ENCODE results near the gene CTCF.

DNA sequence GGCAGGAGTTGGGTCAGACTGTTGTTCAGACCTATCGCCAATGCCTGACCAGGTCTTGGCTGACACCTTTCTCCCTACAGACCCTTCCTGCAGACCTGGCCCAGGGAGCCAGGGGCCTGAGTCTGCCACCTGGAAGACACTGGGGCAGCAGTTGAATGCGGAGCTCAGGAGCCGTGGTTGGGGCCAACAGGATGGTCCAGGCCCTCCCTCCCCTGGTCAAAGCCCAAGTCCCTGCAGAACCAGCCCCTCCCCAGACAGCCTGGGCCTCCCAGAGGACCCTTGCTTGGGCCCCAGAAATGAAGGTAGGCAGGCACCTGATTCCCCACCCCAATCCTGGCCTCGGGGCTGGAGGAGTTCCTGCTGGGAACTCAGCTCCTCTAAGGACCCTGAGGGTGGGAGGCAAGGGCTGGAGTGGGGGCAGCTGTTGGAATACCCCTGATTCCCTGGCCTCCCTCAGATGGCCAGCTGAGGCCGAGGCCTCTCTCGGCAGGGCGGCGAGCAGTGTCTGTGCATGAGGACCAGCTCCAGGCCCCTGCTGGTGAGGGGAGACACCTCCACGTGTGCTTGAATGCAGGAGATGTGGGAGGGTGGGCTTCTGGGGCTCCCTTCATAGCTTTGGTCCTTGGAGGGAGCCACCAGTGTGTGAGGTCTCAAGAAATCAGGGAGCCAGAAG is 94.2 kb downstream of the CTCF start:
- TF ChIP-seq POLR2AphosphoS5 (IDR thresholded peaks at IDR 0.05) (no peak), POLR2A (IDR thresholded peaks at IDR 0.05) (no peak)
- TF ChIP-seq, protein P1, sequence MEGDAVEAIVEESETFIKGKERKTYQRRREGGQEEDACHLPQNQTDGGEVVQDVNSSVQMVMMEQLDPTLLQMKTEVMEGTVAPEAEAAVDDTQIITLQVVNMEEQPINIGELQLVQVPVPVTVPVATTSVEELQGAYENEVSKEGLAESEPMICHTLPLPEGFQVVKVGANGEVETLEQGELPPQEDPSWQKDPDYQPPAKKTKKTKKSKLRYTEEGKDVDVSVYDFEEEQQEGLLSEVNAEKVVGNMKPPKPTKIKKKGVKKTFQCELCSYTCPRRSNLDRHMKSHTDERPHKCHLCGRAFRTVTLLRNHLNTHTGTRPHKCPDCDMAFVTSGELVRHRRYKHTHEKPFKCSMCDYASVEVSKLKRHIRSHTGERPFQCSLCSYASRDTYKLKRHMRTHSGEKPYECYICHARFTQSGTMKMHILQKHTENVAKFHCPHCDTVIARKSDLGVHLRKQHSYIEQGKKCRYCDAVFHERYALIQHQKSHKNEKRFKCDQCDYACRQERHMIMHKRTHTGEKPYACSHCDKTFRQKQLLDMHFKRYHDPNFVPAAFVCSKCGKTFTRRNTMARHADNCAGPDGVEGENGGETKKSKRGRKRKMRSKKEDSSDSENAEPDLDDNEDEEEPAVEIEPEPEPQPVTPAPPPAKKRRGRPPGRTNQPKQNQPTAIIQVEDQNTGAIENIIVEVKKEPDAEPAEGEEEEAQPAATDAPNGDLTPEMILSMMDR (IDR thresholded peaks at IDR 0.05 in 8 of 11, conservative IDR thresholded peaks at IDR 0.05 in 3 of 11), result no peak

Measured in spleen (tissue), 7 donors.